ENCODE data around the gene SLC15A4. TPM values are rescaled to one million over a fixed set of nuclear protein-coding genes. Genes with fewer than 3 reads are reported as not detected.

Gene SLC15A4
- total and polyA plus RNA-seq, 2 donors = 20.5 to 37.5 TPM

DNA sequence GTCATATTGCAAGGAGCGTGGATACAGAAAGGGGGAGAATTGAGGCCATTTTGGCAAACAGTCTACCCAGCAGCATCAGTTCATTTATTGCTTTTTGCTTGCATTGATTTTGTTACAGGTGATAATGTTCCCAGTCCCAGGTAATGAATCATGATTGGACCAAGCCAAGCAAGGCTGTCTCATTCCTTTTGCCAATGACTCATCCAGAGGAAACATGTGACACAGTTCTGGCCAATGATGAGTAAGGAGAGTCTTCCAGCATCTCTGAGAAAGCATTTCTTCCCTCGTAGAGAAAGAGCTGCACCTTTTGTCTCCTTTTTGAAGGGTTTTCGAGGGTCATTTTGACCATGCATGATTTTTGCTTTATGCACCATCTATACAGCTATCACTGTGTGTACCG lies 68.2 kb downstream of the SLC15A4 start:
- Histone ChIP-seq H3K4me1 (ENCODE audit: insufficient read depth) (no peaks in the 10 kb centered on the region), H3K4me3 (ENCODE audit: low read depth, low read length) (no peak overlapping the region), H3K36me3 (ENCODE audit: insufficient read depth) (no peaks in the 10 kb centered on the region), H3K27ac (ENCODE audit: low read depth) (no peak overlapping the region)
- 79% methylated on average over 4 of the region's 4 CpGs for WGBS
- DNase-seq (ENCODE audit: extremely low spot score) = no peak

DNA sequence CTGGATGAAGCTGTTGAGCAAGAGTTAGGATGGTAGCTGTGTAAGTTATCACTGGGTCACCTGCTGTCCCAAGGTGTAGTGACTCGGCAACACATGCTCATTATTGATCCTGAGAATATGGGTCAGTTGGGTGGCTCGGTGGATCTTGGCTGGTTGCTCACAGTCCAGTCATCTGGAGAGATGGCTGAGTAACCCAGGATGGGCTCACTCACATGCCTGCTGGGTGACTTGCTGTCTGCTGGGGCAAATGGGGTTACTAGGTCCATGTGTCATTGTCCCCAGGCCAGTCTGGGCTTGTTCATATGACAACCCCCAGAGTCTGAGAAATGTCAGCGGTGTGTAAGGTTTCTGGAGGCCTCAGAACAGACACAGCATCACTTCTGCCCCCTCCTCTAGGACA lies 69.5 kb downstream of the SLC15A4 start:
- no peaks in the 10 kb centered on the region for H3K36me3 ChIP-seq (ENCODE audit: insufficient read depth)
- DNase-seq (ENCODE audit: extremely low spot score) = no peak
- no peak overlapping the region for H3K4me3 ChIP-seq (ENCODE audit: low read depth, low read length)
- WGBS = 93% methylated on average over 3 of the region's 3 CpGs
- no peak overlapping the region for H3K27ac ChIP-seq (ENCODE audit: low read depth)
- no peaks in the 10 kb centered on the region for H3K4me1 ChIP-seq (ENCODE audit: insufficient read depth)

DNA sequence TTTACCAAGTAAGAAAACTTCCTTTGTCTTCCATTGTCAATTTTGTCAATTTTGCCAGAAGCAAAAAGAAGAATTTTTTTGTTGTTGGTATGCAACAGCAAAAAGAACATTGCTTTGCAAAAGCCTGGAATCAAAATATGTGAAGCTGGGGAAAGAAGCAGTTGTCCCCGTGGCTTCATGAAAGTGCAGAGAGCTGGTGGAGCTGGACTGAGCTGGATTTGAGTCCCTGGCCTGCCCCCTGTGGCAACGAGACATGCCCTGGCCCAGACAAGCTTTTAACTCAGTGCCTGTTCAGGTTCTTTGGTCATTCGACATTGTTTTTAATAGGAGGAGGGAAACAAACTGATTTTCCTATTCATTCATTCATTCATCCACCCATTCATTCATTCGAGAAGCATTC lies 70.3 kb downstream of the SLC15A4 start:
- DNase-seq (ENCODE audit: extremely low spot score) = no peak
- no peak overlapping the region for H3K4me3 ChIP-seq (ENCODE audit: low read depth, low read length)
- WGBS = 53% methylated on average over 4 of the region's 4 CpGs
- no peaks in the 10 kb centered on the region for H3K4me1 ChIP-seq (ENCODE audit: insufficient read depth)
- no peaks in the 10 kb centered on the region for H3K36me3 ChIP-seq (ENCODE audit: insufficient read depth)
- H3K27ac ChIP-seq (ENCODE audit: low read depth) = no peak overlapping the region

DNA sequence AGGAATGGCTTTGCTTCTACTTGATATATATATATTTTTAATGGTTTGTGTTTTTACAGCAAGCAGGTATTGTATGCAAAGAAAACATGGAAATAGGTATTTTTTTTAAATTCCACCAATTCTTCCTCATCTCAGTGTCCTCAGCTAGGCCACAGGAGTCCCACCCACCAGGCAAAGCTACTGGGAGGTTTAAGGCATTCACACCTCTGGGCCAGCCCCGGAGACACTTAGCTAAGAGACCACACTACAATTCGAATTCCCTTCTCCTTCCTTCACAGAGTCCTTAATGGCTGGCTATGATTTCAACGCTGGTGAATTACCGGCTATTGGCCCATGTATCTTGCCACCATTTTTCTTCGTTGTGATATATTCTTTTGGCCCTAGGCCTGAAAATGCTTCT lies 71.4 kb downstream of the SLC15A4 start:
- no peaks in the 10 kb centered on the region for H3K36me3 ChIP-seq (ENCODE audit: insufficient read depth)
- H3K4me3 ChIP-seq (ENCODE audit: low read depth, low read length) = no peak overlapping the region
- no peak overlapping the region for H3K27ac ChIP-seq (ENCODE audit: low read depth)
- no peak for DNase-seq (ENCODE audit: extremely low spot score)
- no peaks in the 10 kb centered on the region for H3K4me1 ChIP-seq (ENCODE audit: insufficient read depth)
- WGBS = 82% methylated on average over 5 of the region's 5 CpGs

DNA sequence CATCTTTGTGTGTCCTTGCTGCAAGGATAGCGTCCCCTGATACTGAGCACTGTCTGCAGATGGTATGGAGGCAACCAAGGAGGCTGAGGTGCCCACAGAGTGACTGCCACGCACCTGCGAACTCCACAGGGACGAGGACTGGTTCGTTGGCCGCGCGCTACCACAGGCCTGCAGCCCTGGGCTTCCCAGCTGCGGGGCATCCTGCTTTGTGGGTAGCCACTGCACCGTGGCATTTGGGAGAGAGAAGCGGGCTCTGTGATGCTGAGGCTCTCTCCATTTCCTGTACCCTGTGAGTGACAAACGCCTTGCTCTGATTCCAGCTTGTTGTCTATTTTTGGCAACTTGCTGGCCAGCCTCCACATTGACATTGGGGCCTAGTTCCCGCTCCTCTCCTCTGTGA lies 76.3 kb downstream of the SLC15A4 start:
- Histone ChIP-seq H3K36me3 (ENCODE audit: insufficient read depth) (no peaks in the 10 kb centered on the region), H3K27ac (ENCODE audit: low read depth) (no peak overlapping the region), H3K4me1 (ENCODE audit: insufficient read depth) (no peaks in the 10 kb centered on the region), H3K4me3 (ENCODE audit: low read depth, low read length) (no peak overlapping the region)
- no peak for DNase-seq (ENCODE audit: extremely low spot score)
- 78% methylated on average over 13 of the region's 13 CpGs for WGBS

DNA sequence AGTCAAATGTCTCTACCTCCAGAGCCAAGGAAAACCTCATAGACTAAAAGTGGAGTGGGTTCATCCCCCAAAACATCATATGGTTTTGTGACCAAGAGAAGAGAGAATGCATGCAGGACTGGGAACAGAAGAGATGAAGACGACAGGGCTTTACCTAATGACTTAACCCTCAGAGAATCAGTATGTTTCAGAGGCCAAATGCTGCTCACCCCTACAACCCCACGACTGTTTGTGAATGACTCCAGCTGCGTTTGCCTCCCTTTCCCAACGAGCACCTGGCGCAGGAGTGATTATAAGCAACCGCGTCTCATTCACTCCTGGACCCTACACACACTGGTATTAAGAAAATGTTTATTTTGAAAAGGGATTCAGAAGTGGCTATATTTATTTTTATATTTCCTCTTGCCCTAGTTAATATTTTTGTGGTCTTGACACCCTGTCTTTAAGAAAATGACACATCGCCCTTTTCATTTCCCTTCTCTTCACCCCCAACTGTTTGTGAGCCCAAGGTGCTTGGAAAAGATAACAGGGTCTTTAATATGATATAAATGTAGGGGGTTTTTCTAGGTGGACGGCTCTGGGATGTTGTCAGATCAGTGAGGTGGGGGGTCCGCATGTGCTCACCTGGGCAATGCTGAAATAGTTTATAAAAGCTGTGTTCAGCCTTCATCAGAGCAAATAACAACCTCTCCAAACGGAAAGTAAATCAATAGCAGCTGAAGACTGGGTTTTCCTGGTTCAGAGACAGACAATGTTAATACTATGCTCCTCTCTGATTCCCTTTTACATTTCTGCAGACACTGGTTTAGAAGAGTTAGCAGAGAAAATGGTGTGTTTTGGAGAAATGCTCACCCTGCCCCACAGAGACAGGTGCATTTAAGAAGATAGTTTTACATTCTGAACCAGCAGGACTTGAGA lies 77.7 kb downstream of the SLC15A4 start:
- no peaks in the 10 kb centered on the region for H3K4me1 ChIP-seq (ENCODE audit: insufficient read depth)
- DNase-seq (ENCODE audit: extremely low spot score) = no peak
- no peak overlapping the region for H3K27ac ChIP-seq (ENCODE audit: low read depth)
- no peaks in the 10 kb centered on the region for H3K36me3 ChIP-seq (ENCODE audit: insufficient read depth)
- H3K4me3 ChIP-seq (ENCODE audit: low read depth, low read length) = no peak overlapping the region
- WGBS = 66% methylated on average over 11 of the region's 11 CpGs

DNA sequence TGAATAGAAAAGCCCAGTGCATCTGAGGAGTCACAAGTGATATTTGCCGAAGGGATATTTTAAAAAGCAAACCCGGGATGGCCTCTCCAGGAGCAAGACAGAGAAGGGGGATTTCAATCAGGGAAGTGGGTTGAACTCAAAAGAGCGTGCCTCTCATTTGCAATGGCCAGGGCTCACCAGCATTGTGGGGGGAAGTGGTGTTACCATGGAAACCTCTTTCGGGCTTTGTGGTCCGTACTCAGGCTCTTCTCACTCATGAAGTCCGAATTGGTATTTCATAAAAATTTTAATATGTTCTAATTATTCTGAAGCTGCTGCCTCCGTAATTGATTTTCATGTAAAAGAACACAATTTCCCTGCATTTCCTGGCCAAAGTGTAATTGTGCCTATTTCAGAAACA lies 79.8 kb downstream of the SLC15A4 start:
- H3K4me3 ChIP-seq (ENCODE audit: low read depth, low read length) = no peak overlapping the region
- no peaks in the 10 kb centered on the region for H3K4me1 ChIP-seq (ENCODE audit: insufficient read depth)
- H3K27ac ChIP-seq (ENCODE audit: low read depth) = no peak overlapping the region
- WGBS = 77% methylated on average over 7 of the region's 7 CpGs
- no peaks in the 10 kb centered on the region for H3K36me3 ChIP-seq (ENCODE audit: insufficient read depth)
- DNase-seq (ENCODE audit: extremely low spot score) = no peak

Other genes with a start within 250 kb of the SLC15A4 start
- 0.58 TPM for gene GLT1D1, start 29.5 kb upstream of the SLC15A4 start, total RNA-seq
- 0.27 TPM for gene GLT1D1, start 29.5 kb upstream of the SLC15A4 start, polyA plus RNA-seq